LHCN-M2 (cell line): ENCODE data around the gene SLC14A1. TPM values are rescaled to one million over a fixed set of nuclear protein-coding genes. Genes with fewer than 3 reads are reported as not detected.

Source experiments
- DNase-seq: peaks from one replicate; pipeline ENCODE4 v3.0.0-alpha.2; 2012; ENCODE audit warnings: low read depth
- total RNA-seq: library from RNA; depleted of rRNA; stranded (reverse); fragments of >200 nt; gene quantifications from 2 replicates; pipeline ENCODE4 v1.2.3, GENCODE V29; 2014

Gene SLC14A1
- total RNA-seq, 1 experiment from 2014 or later: 0.34 TPM

DNA sequence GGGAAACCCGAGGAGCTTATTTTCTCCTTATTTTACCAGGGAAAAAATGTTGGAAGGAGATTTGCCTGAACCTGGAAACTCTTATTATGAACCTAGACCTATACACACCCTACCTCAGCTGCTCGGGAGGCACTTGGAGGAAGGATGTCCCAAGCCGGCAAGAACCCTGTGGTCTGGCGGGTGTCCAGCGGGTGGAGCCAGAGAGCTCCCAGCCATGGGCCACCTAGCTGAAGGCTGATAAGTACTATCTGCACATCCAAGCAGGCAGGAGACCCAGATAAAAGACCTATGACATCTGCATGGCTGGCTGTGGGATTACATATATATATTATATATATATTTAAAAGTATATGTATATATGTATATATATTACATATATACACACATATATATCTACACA is 1.1 kb upstream of the SLC14A1 start:
- peak; percentile 72 for DNase-seq

DNA sequence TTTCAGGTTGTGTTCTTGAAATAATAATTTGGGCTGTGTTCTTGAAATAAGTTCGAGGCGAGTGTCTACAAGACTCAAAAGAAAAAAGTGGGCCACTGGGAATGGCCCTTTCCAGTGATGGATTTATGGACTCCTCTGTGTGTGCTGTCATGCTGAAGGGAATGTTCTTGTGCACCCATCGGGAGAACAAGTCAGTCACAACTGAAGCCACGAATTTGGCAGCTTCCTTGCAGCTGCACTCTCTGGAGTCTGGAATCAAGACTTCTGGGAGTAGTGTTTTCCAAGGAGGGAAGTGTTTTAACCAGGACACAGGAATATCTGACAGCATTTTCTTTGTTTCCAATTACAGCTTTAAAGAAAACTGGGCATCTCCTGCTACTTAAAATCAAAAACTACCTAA is 620 bp downstream of the SLC14A1 start:
- peak; percentile 19 for DNase-seq

- no peak for DNase-seq
These were observed 1.4 kb downstream of the SLC14A1 start for GRCh38 chr18:45725336-45725735.

DNA sequence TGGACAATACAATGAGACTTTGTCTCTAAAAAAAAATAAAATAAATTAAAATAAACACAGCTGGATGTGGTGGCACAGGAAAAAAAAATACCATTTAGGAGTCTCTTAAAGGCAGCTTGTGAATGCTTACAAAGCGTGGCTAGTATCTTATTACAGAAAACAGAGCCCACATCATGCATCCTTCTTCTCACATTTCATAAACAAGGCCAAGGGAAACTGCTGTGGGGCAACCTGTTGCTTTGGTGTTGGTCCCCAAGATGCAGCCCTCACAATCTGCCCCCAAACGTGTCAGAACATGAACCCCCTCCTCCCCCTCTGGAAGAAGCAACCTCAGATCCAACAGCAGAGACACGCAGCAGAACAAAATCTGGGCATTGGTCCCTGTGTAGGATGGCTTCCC is 2.6 kb downstream of the SLC14A1 start:
- DNase-seq: peak; percentile 54

GRCh38 chr18:45727068-45727467 is 3.1 kb downstream of the SLC14A1 start:
- no peak for DNase-seq

GRCh38 chr18:45728336-45729010 is 4.5 kb downstream of the SLC14A1 start:
- DNase-seq: no peak

- peak; percentile 86 for DNase-seq
These were observed 7.0 kb downstream of the SLC14A1 start for GRCh38 chr18:45730832-45731575.

DNA sequence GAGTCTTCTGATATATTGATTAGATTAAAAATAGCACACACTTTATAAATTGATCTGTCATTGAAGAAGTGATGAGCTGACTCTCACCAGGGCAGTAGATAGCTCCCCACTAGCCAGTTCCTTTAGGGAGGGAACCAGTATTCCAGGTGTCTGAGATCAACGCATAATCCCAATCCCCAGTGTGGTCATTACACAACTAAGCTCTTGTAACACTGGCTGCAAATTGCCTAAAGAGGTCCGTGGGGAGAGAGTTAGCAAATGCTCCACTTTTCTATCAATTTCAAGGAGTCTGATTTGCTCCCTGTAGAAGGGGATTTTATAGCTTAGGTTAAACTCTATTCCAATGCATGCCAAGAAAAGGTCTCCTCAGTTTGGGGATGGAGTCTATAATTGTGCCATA is 7.7 kb downstream of the SLC14A1 start:
- DNase-seq: no peak

DNA sequence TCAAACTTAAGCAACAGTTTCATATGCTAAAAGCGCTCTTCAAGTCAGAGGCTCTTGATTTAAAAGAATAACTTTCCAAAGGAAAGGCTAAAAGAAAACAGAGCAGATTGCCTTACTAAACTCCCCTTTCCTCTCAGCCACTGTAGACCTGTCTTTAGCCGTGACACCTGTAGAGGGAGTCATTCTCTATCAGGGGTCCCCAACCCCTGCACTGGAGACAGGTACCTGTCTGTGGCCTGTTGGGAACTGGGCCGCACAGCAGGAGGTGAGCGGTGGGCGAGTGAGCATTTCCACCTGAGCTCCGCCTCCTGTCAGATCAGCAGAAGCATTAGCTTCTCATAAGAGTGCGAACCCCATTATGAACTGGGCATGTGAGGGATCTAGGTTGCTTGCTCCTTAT is 9.6 kb downstream of the SLC14A1 start:
- DNase-seq: no peak

GRCh38 chr18:45734505-45734904 is 10.5 kb downstream of the SLC14A1 start:
- no peak for DNase-seq

DNA sequence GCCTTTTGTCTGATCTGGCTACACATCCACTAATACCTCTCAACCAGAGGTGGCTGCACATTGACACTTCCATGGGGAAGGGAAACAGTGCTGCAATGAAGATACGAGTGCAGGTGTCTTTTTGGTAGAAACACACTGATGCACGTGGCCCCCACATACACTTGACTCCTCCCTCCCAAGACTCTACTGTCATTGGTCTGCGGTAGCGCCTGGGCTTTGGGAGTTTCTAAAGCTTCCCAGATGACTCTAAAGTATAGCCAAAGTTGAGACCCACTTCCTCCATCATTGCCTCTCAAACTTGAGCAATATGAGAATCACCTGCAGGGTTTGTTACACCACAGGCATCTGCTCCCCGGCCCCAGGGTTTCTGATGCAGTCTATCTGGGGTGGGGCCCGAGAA is 11.0 kb downstream of the SLC14A1 start:
- DNase-seq: no peak

GRCh38 chr18:45738660-45739059 is 14.7 kb downstream of the SLC14A1 start:
- DNase-seq: peak; percentile 35

- no peak for DNase-seq
These were observed 15.3 kb downstream of the SLC14A1 start for GRCh38 chr18:45739268-45739667.

GRCh38 chr18:45739848-45740247 is 15.9 kb downstream of the SLC14A1 start:
- DNase-seq: no peak

DNA sequence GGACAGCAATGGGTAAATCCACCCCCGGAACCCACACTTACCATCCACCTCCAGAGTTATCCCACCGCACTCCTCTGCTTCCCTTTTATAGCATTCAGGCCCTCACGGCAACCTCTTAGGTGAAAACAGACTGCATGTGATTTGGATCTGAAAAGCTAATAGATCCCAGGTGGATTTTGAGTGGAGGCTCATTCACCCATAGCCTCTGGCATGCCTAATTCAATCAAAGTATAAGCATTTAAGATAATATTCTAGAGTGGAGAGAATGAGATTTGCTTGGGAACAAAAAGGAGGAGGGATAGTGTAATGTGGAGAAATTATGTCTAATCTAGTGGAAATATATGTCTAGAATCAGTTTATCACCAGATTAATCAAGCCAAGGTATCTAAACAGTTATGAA is 17.1 kb downstream of the SLC14A1 start:
- DNase-seq: no peak

DNA sequence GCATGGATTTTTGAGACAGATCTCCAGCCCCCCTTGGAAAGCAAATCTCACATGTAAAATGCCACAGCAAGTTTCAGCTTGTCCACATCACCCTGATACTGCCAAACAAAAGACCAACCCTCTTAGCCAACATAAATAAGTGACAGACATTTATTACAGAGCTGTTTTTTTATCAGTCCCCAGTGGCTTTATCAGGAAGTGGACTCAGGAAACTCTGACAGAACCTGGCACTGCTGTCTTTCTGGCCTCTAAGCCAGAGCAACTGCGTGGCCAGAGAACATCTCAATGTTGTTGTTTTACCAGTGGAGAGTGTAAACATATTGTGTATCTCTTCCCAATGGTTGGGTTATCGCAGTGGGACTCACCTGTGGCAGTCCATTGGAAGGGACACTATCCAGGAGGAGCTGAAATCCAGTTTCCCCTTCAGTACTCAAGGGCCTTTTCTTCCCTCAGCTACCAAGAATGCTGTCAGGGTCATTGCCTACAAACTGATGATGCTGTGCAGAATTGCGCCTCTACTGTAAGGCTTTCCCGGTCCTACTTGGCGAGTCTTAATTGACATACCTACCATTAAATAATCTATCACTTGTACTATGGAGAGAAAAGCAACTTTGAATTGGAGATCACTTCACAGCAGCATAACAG is 22.0 kb downstream of the SLC14A1 start:
- no peak for DNase-seq

GRCh38 chr18:45748501-45748900 is 24.5 kb downstream of the SLC14A1 start:
- no peak for DNase-seq

- no peak for DNase-seq
These were observed 26.1 kb downstream of the SLC14A1 start for GRCh38 chr18:45749918-45750689.

- DNase-seq: no peak
These were observed 27.8 kb downstream of the SLC14A1 start for GRCh38 chr18:45751766-45752165.

- no peak for DNase-seq
These were observed 28.7 kb downstream of the SLC14A1 start for GRCh38 chr18:45752681-45753080.

DNA sequence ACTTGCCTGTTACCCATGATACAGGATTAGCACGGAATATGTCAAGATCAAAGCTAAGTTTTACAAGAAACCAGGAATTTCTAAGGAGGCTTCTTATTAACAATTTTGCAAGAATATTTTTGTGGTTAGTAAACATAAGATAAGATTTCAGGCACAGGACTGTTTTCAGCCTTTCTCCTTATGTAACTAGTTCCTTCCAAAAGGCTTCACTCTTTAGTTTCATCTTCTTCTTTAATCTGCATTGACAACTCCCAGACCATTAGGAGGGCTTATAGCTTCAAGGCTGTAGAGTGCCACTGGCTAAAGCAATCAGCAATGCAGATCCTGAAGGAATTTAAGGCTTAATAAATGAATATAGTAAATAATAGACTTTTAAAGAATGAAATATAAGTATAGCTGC is 29.3 kb downstream of the SLC14A1 start:
- DNase-seq: no peak

DNA sequence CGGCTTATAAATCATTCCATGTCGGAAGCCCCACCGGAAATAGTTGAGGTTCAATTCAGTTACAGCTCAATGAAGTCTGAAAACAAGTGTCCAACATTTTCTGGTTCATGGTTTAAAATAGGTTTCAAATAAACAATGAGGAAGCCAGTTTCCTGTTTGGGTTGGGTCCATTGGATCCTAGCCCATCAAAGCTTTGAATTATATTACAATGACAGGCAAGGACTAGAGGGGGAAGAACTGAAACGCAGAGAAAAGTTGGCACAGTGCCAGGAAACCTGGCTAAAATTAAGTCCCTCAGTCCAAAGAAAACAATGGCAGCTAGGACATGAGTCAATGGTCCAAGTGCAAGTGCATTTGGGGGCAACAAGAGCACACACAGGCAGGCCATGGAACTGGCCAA is 32.0 kb downstream of the SLC14A1 start:
- DNase-seq: peak; percentile 44
